GM12872 (cell line): Measurements from ENCODE around the gene TANGO2.

Experiments used
- CTCF ChIP-seq: IDR thresholded peaks from 3 replicates; pipeline ENCODE4 v1.5.1; 2011; ENCODE audit warnings: low read depth, mild to moderate bottlenecking, low read length, moderate library complexity; ENCODE audit not compliant: insufficient read depth

The TANGO2 gene

GRCh38 chr22:20054485-20054884 lies 33.6 kb downstream of the TANGO2 start:
- TF ChIP-seq CTCF: no peak

- no peak for TF ChIP-seq CTCF
These were observed 34.2 kb downstream of the TANGO2 start for GRCh38 chr22:20055144-20055543.

GRCh38 chr22:20055654-20056053 lies 34.7 kb downstream of the TANGO2 start:
- no peak for TF ChIP-seq CTCF

- no peak for TF ChIP-seq CTCF
These were observed 35.3 kb downstream of the TANGO2 start for GRCh38 chr22:20056161-20056560.

GRCh38 chr22:20056696-20057386 lies 35.9 kb downstream of the TANGO2 start:
- TF ChIP-seq CTCF: no peak

GRCh38 chr22:20057596-20058268 lies 36.8 kb downstream of the TANGO2 start:
- no peak for TF ChIP-seq CTCF

- TF ChIP-seq CTCF: no peak
These were observed 38.3 kb downstream of the TANGO2 start for GRCh38 chr22:20058989-20059770.
